H54 (cell line): ENCODE results near the gene WIPF3.
A peak's percentile ranks its signal among the peaks of the same experiment; 100 is the strongest.

ENCODE experiments used
- DNase-seq: peaks from one replicate; pipeline ENCODE4 v3.0.0; 2011; ENCODE audit warnings: low spot score, mixed read lengths; ENCODE audit not compliant: insufficient read length
- FAIRE-seq: peaks from 3 replicates; lab custom pipeline; 2011; peaks lifted over from hg19 to GRCh38; lab: Jason Lieb, UNC
- POLR2A ChIP-seq: IDR thresholded peaks from 2 replicates; pipeline ENCODE4 v1.6.1; 2011; ENCODE audit warnings: low read depth, mild to moderate bottlenecking, low read length

The WIPF3 gene

DNA sequence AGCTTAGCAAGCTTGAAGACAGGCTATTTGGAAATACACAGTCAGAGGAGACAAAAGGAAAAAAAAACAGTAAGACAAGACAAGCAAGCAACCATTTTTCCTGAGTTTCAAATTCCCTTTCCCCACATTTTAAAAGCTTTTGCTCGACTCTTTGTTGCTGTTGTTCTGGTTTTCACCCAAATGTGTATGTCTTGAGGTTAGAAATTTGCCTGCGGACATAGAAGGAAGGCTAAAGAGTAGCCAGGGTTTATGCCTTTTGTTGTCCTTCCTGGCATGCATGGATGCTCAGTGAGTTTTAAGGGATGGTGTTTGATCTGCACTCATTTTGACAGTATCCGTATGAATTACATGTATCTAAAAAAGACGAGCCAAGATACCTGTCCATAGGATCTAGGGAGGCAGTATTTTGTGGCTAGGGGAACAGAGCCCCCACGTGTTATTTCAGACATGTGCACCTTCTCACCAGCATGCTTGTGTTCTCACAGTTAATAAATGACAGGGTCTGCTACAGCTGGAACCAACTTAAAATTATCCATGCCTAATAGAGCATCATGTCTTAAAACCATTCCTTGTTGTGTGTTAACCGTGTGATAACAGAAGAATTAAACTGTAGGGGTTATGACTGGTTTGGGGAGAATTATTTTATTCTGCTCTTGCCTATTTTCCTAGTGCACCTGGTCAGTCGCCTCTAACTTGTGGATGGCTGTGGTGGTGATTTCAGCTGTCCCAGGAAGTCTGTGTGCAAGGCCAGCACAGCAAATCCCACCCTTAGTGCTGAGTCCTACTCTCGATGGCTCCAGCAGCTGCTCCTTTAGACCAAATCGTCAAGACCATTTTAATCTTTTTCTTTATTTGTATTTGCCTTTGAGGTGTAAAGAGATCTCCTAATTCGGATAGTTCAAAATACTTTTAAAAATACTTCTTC is 9.1 kb downstream of the WIPF3 start:
- DNase-seq, result no peak
- FAIRE-seq, result no peak
- no peak for TF ChIP-seq POLR2A

DNA sequence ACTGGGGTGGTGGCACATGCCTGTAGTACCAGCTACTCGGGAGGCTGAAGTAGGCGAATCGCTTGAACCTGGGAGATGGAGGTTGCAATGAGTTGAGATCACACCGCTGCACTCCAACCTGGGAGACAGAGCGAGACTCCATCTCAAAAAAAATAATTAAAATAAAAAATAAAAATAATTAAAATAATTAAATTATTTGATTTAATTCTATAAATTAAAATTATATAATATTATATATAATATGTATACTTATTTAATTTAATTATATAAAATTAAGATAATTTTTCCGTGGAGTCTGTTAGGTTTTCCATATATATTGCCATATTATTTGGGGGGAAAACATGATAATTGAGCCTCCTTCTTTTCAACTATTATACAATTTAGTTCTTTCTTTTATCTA is 12.0 kb downstream of the WIPF3 start:
- TF ChIP-seq POLR2A, result no peak
- FAIRE-seq (no peak), DNase-seq (no peak)

DNA sequence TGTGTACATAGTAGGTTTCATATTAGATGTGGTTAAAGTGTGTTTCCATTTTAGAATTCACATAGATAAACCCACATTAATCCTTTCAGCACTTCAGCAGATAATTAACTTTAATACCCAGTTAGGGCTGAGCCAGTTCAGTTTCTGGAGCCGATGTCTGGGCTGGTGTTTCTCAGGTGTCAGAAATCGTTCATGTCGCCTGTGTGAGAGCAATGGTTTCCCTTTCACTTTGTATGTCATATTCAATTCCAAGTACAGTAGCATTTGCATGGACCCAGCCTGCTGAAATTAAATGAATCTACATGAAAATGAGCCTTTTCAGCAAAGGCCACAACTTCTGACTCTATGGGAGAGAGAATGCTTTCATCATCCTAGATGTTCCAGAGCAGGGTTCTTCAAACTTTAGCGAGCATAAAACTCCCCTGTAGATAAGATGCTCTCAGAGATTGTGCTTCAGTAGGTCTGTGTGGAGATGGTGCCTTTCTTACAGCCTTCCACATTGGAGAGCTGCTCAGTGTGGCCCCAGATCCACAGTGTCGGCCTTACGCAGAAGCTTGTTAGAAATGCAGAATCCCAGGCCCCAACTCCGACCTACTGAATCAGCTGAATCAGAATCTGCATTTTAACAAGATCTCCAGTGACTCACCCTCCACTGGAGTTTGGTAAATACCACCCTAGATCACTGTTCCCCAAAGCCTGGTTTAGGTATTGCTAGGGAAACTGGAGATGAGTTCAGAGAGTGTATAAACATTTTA is 19.6 kb downstream of the WIPF3 start:
- no peak for DNase-seq
- TF ChIP-seq POLR2A, result no peak
- FAIRE-seq, result no peak

DNA sequence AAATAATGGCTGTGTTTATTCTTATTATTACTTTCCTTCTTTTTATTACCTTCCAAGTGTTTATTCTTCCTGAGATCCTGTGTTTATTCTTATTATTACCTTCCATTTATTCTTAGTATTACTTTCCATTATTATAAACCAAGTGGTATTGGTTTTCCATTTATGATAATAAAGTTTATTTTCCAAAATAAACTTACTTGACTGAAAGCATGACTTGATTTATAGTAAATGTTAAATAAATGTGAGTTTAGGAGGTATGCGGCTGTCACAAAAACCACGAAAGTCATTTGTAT is 20.2 kb downstream of the WIPF3 start:
- no peak for FAIRE-seq
- TF ChIP-seq POLR2A, result no peak
- DNase-seq, result no peak

DNA sequence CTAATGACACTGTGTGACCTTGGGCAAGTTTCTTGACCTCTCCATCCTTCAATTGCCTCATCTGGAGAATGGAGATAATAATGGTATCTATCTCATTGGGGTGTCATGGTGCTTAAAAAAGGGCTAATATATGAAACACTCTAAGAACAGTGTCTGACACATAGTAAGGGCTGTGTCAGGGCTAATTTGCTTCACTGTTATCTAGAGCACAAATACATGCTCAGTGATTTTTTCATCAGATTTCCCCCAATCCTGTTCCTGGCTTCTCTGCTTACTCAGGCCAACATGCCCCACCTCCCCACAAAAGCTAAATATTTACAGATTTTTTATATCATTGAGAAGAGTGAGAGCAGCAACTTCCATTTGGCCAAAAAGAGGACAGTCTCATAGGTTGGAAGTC is 20.6 kb downstream of the WIPF3 start:
- DNase-seq (no peak), FAIRE-seq (no peak)
- no peak for TF ChIP-seq POLR2A

DNA sequence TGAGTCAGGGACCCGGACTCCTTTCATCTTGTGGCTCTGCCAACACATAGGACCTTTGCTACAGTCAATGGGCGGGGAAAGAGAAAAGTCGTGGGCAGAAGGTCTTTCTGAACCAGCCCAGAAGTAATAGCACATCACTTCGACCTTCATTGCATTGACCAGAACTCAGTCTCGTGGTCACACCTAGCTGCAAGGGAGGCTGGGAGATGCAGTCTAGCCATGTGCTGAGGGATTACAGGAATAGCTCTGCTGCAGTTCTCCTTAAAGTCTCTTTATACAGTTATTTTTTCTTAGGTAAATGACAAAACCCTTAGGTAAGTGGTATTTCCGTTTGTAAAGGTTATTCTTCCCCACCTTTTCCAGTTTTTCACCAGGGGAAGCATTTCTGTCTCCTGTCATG is 25.4 kb downstream of the WIPF3 start:
- TF ChIP-seq POLR2A, result no peak
- DNase-seq (no peak), FAIRE-seq (no peak)

DNA sequence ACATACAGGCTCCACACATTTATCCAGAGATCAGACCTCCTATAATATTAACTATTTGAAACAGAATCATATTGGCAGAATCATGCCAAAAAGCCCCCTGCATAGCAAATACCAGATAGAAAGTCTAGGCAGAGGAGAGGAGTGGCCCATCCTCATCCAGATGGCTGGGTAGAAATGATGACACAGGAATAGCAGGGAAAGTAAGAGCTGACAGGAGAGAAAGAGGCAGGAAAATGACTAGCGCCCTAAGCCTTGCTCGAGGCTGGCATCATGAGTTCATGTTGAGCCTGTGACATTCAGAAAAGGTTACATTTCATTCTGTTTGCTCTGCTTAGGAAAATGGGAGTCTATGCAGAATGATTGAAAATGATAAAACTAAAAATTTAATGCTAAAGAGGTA is 27.6 kb downstream of the WIPF3 start:
- DNase-seq (no peak), FAIRE-seq (no peak)
- TF ChIP-seq POLR2A, result no peak

DNA sequence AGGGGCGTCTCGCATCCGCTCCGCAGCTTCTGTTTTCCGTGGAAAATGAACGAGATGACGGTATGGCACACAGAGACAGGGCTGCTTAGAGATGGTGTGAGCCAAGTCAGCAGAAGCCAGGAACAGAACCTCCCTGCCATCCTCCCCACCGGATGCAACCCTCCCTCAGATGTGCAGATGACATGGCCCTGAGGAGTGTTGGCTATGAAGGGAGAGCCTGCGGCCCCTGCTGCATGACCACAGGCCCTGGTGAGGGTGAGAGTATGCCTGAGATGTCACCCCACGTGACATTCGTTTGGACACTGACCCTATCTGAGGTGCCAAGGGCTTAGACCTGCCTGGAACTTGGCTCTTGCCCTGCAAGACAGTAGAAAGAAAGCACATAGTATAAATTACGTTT is 29.4 kb downstream of the WIPF3 start:
- DNase-seq (no peak), FAIRE-seq (no peak)
- no peak for TF ChIP-seq POLR2A

DNA sequence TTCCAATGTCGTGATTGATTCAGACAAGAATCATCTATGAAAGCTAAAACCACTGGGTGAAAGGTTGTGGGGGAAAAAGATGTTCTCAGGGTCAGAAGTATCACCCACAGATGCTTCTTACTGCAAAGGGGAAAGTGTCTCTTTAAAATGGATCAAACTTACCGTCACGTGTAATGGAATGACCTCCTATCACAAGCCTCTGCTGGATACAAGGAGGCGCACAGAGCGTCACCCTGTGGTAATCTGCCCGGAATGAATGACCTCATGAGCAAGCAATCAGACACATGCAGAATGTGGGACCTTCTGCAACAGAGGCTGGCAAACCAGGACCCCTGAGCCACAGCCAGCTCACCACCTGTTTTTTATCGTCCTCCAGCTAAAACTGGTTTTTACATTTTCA is 33.0 kb downstream of the WIPF3 start:
- FAIRE-seq (peak; percentile 84), DNase-seq (peak; percentile 69)
- no peak for TF ChIP-seq POLR2A

DNA sequence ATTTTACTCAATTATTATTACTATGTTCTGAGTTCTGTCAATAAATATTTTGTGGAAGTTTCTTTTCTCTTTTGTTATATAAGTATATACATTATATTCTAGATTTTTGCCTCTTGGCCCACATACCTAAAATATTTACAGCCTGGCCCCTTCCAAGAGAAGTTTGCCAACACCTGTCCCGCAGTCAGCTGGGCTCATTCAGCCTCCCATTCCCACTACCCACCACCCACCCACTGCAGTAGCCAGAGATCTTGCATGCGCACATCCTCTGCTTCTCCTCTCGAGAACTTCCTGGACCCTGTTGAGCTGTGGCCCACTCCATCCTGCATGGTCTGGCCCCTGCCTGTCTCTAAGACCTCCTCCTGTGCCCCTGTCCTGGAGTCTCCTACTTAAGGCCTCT is 33.6 kb downstream of the WIPF3 start:
- no peak for TF ChIP-seq POLR2A
- FAIRE-seq, result no peak

DNA sequence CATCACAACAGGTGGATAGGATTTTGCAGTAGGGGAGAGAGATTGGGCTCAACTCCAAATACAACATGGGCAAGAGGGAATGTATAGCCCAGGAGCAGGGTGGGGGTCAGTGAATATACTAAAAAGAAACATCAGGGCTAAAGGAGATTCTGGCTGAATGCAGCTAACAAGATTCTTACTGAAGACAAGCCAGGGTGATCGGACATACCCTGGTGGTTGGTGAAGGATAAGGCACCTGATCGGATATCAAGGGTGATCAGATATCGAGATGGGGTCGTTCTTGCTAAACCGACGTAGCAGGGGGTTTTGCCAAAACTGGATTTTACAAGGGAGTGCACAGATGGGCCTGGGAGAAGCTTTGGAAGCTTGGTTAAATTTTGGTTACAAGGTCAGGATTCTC is 34.4 kb downstream of the WIPF3 start:
- TF ChIP-seq POLR2A, result no peak
- DNase-seq, result no peak
- FAIRE-seq, result no peak

More for the DNA sequence above, 33.6 kb downstream of the WIPF3 start:
- no peak for DNase-seq

DNA sequence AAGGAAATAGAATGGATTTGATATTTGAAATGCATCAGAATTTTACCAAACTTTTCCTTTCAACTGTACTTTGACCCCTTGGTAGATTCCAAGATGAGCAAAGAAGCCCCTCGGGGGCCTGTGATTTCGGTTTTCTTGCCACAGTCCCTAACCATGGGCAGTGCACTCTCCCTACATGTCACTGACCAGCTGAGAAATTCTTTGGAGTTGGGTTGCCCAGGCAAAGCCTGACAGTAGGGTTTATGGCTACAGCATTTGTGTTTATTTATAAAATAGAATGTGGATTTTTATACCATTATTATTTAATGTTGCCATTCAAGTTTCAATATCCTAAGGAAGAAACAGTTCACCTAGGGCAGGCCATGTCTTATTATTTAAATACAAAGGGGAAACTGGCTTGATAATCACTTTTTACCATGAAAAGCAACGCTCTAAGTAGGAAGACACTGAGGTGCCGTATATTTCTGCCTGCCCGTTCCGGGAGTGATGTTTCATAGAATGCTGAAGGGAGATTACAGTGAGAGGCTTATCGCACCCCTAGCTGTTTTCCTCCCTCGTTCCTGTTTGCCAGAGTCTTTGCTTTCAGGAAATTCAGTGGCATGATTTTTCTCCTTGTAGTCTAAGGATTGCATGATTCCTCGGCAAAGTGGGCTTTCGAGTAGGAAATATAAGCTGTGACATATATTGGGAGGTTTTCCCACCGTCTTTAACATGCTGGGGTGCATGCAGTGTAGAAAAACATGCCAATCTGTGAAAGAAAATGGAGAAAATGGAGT is 35.8 kb downstream of the WIPF3 start:
- DNase-seq, result no peak
- no peak for FAIRE-seq
- TF ChIP-seq POLR2A, result no peak

DNA sequence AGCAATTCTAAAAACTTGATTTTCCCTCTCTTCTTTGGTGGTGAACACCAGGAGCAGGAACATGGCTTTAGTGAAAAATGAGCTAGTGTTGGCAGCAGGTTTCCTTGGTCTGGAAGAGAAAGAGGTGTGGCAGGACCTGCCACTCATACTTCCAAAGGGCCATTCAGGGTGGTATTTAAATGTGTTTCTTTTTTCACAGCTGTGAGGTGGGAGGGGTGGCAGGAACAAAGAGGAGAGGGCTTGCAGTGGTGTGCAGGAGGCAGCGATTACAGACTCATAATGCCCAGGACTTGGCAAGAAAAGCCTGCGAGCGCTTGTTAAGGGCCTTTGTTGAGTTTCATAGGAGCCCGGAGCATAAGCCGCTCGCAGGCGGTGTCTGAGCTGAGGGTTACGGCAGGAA is 36.8 kb downstream of the WIPF3 start:
- no peak for TF ChIP-seq POLR2A
- DNase-seq, result no peak
- no peak for FAIRE-seq

DNA sequence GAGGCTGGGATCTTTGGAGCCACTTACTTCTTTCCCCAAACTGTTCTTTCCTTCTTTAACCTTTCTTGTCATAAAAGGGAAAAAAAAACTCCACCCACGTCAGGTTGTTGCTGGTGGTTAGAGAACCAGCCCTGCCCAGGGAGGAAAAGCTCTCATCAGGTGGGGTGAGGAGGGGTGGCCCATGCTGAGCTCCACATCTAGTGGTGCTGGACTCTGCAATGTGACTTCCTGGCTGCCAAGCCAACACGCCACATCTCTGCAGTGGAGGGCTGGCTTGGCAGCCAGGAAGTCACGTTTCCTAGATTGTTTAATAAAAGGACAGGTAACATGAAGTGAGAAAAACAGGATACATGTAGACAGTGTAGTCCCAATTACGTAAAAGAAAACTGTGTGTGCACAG is 37.4 kb downstream of the WIPF3 start:
- no peak for FAIRE-seq
- TF ChIP-seq POLR2A, result no peak
- DNase-seq, result no peak

DNA sequence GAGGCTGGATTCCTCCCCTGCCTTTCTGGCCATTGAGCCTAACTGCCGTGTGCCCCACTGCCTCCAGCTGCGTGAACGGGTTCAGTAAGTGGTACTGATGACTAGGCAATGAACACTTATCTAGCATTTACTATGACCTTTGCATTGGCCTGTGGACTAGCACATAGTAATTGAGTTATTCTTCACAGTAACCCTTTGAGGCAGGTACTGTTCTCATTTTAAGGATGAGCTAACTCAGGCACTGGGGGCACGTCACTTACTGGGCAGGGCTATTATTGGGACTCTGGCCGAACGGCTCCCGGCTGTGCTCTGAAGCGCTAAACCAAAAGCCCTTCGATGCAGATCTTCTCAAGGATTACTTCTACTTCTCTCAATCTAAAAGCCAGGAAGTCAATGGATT is 38.3 kb downstream of the WIPF3 start:
- FAIRE-seq (no peak), DNase-seq (no peak)
- TF ChIP-seq POLR2A, result no peak
